Neural cell (in vitro differentiated cells): ENCODE results near the gene MLLT10. TPM values are rescaled to one million over a fixed set of nuclear protein-coding genes. Genes with fewer than 3 reads are reported as not detected.

Source experiments
- H2AFZ ChIP-seq: fragments of 200-600, 300-800 bp; sonication (generic), shearing (Covaris generic); 2 replicates; pipeline ENCODE4 v1.6.0; 2014; ENCODE audit warnings: low read depth, mild to moderate bottlenecking, antibody characterized with exemption, low read length, moderate library complexity
- H3F3A ChIP-seq: fragments of 200-600 bp; shearing (Covaris generic); 2 replicates; pipeline ENCODE4 v1.6.1; 2016; ENCODE audit warnings: mild to moderate bottlenecking, moderate library complexity, mixed read lengths, antibody characterized with exemption, low read length; ENCODE audit not compliant: insufficient read depth, poor library complexity, severe bottlenecking
- H3K27ac ChIP-seq: fragments of 200-600, 300-800 bp; sonication (generic), shearing (Covaris generic); 2 replicates; pipeline ENCODE4 v1.5.1; 2014; ENCODE audit warnings: mild to moderate bottlenecking, low read length, moderate library complexity
- H3K27me3 ChIP-seq: fragments of 300-800, 200-600 bp; sonication (generic), shearing (Covaris generic); 2 replicates; pipeline ENCODE4 v1.6.0; 2014; ENCODE audit warnings: mild to moderate bottlenecking, low read depth, low read length, moderate library complexity; ENCODE audit not compliant: insufficient read depth
- H3K36me3 ChIP-seq: fragments of 300-800, 200-600 bp; sonication (generic), shearing (Covaris generic); 2 replicates; pipeline ENCODE4 v1.5.1; 2014; ENCODE audit warnings: mild to moderate bottlenecking, antibody characterized with exemption, low read length, moderate library complexity; ENCODE audit not compliant: insufficient read depth
- H3K4me2 ChIP-seq: fragments of 300-800, 200-600 bp; sonication (generic), shearing (Covaris generic); 2 replicates; pipeline ENCODE4 v1.6.0; 2014; ENCODE audit warnings: mild to moderate bottlenecking, low read length
- H3K4me3 ChIP-seq: fragments of 300-800, 200-600 bp; sonication (generic), shearing (Covaris generic); 2 replicates; pipeline ENCODE4 v1.5.1; 2014; ENCODE audit warnings: mild to moderate bottlenecking, low read length, moderate library complexity
- H3K79me2 ChIP-seq: fragments of 200-600 bp; shearing (Covaris generic); replicated peaks from 2 replicates; pipeline ENCODE4 v1.6.0; 2014; ENCODE audit warnings: mild to moderate bottlenecking, low read length, moderate library complexity; ENCODE audit not compliant: insufficient read depth
- H3K9ac ChIP-seq: fragments of 300-800, 200-600 bp; sonication (generic), shearing (Covaris generic); 2 replicates; pipeline ENCODE4 v1.6.1; 2016; ENCODE audit warnings: mild to moderate bottlenecking, low read length, mixed read lengths
- H3K9me2 ChIP-seq: fragments of 200-600 bp; shearing (Covaris generic); 2 replicates; pipeline ENCODE4 v1.6.1; 2016; ENCODE audit warnings: mild to moderate bottlenecking, low read length, mixed read lengths; ENCODE audit not compliant: insufficient read depth
- H3K9me3 ChIP-seq: fragments of 200-600, 300-800 bp; sonication (generic), shearing (Covaris generic); 2 replicates; pipeline ENCODE4 v1.6.1; 2016; ENCODE audit warnings: mild to moderate bottlenecking, mixed run types, low read length, moderate library complexity, mixed read lengths
- H4K20me1 ChIP-seq: fragments of 200-600 bp; shearing (Covaris generic); 2 replicates; pipeline ENCODE4 v1.6.1; 2016; ENCODE audit warnings: mild to moderate bottlenecking, mixed run types; ENCODE audit not compliant: insufficient read depth
- EP300 ChIP-seq: fragments of 450-650 bp; conservative IDR thresholded peaks from 2 replicates; pipeline ENCODE4 v1.6.1; 2014; ENCODE audit warnings: antibody characterized with exemption, mild to moderate bottlenecking, moderate library complexity; ENCODE audit not compliant: poor library complexity, severe bottlenecking
- EZH2 ChIP-seq: fragments of 200-600, 300-800 bp; shearing (Covaris generic), sonication (generic); IDR thresholded peaks from 2 replicates; pipeline ENCODE4 v1.6.1; 2014; ENCODE audit warnings: antibody characterized with exemption, low read length, borderline replicate concordance, mild to moderate bottlenecking; ENCODE audit not compliant: insufficient read depth, poor library complexity, severe bottlenecking
- MXI1 ChIP-seq: fragments of 450-650 bp; conservative IDR thresholded peaks from 2 replicates; pipeline ENCODE4 v1.6.1; 2014; ENCODE audit warnings: antibody characterized with exemption, mild to moderate bottlenecking; ENCODE audit not compliant: poor library complexity, severe bottlenecking
- POLR2AphosphoS5 ChIP-seq: IDR thresholded peaks from 2 replicates; pipeline ENCODE4 v1.6.1; 2012
- RAD21 ChIP-seq: fragments of 450-650 bp; conservative IDR thresholded peaks from 2 replicates; pipeline ENCODE4 v1.6.1; 2014; ENCODE audit warnings: antibody characterized with exemption, mild to moderate bottlenecking, moderate library complexity
- SMC3 ChIP-seq: fragments of 450-650 bp; conservative IDR thresholded peaks from 2 replicates; pipeline ENCODE4 v1.6.1; 2014; ENCODE audit warnings: antibody characterized with exemption, mild to moderate bottlenecking, moderate library complexity; ENCODE audit not compliant: poor library complexity
- TAF1 ChIP-seq: IDR thresholded peaks from 2 replicates; pipeline ENCODE4 v1.6.1; 2012; ENCODE audit warnings: low read depth
- polyA plus RNA-seq: library from polyadenylated mRNA; depleted of rRNA; stranded (reverse); fragments of >200 nt; gene quantifications from 2 replicates; pipeline ENCODE4 v1.2.3, GENCODE V29; 2014
- TF ChIP-seq, protein P1 (sequence below): IDR thresholded peaks from 2 replicates; pipeline ENCODE4 v1.6.1; 2012; ENCODE audit warnings: borderline replicate concordance
- TF ChIP-seq, protein P2 (sequence below): fragments of 450-650 bp; IDR thresholded peaks from 2 replicates; pipeline ENCODE4 v1.5.1; 2014; ENCODE audit warnings: antibody characterized with exemption, mild to moderate bottlenecking, moderate library complexity; ENCODE audit not compliant: poor library complexity, severe bottlenecking

The MLLT10 gene
- polyA plus RNA-seq, 1 donor from 2014 or later: 31.0 TPM

GRCh38 chr10:21742740-21743412 lies 208.8 kb downstream of the MLLT10 start:
- no peak for TF ChIP-seq EZH2
- TF ChIP-seq TAF1: no peak
- TF ChIP-seq MXI1: no peak
- TF ChIP-seq, protein P1, sequence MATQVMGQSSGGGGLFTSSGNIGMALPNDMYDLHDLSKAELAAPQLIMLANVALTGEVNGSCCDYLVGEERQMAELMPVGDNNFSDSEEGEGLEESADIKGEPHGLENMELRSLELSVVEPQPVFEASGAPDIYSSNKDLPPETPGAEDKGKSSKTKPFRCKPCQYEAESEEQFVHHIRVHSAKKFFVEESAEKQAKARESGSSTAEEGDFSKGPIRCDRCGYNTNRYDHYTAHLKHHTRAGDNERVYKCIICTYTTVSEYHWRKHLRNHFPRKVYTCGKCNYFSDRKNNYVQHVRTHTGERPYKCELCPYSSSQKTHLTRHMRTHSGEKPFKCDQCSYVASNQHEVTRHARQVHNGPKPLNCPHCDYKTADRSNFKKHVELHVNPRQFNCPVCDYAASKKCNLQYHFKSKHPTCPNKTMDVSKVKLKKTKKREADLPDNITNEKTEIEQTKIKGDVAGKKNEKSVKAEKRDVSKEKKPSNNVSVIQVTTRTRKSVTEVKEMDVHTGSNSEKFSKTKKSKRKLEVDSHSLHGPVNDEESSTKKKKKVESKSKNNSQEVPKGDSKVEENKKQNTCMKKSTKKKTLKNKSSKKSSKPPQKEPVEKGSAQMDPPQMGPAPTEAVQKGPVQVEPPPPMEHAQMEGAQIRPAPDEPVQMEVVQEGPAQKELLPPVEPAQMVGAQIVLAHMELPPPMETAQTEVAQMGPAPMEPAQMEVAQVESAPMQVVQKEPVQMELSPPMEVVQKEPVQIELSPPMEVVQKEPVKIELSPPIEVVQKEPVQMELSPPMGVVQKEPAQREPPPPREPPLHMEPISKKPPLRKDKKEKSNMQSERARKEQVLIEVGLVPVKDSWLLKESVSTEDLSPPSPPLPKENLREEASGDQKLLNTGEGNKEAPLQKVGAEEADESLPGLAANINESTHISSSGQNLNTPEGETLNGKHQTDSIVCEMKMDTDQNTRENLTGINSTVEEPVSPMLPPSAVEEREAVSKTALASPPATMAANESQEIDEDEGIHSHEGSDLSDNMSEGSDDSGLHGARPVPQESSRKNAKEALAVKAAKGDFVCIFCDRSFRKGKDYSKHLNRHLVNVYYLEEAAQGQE: no peak
- TF ChIP-seq, protein P2, sequence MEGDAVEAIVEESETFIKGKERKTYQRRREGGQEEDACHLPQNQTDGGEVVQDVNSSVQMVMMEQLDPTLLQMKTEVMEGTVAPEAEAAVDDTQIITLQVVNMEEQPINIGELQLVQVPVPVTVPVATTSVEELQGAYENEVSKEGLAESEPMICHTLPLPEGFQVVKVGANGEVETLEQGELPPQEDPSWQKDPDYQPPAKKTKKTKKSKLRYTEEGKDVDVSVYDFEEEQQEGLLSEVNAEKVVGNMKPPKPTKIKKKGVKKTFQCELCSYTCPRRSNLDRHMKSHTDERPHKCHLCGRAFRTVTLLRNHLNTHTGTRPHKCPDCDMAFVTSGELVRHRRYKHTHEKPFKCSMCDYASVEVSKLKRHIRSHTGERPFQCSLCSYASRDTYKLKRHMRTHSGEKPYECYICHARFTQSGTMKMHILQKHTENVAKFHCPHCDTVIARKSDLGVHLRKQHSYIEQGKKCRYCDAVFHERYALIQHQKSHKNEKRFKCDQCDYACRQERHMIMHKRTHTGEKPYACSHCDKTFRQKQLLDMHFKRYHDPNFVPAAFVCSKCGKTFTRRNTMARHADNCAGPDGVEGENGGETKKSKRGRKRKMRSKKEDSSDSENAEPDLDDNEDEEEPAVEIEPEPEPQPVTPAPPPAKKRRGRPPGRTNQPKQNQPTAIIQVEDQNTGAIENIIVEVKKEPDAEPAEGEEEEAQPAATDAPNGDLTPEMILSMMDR: no peak
- TF ChIP-seq POLR2AphosphoS5: no peak
- TF ChIP-seq EP300: no peak
- TF ChIP-seq RAD21: no peak
- no peak for TF ChIP-seq SMC3
- Histone ChIP-seq H3K79me2 (no peaks in the 10 kb centered on the region), H3K4me3 (no peak overlapping the region), H3K9ac (no peak overlapping the region), H4K20me1 (no peaks in the 10 kb centered on the region), H3K9me2 (no peaks in the 10 kb centered on the region), H3F3A (no peaks in the 10 kb centered on the region), H3K27me3 (no peaks in the 10 kb centered on the region), H3K4me2 (no peak overlapping the region), H3K27ac (no peak overlapping the region), H3K36me3 (peaks cover 24% of the 10 kb centered on the region), H3K9me3 (no peaks in the 10 kb centered on the region), H2AFZ (no peak overlapping the region)

GRCh38 chr10:21744223-21744622 lies 210.2 kb downstream of the MLLT10 start:
- no peaks in the 10 kb centered on the region for H3K9me2 ChIP-seq
- no peaks in the 10 kb centered on the region for H3F3A ChIP-seq
- H3K27me3 ChIP-seq: no peaks in the 10 kb centered on the region
- no peaks in the 10 kb centered on the region for H3K79me2 ChIP-seq
- peaks cover 24% of the 10 kb centered on the region for H3K36me3 ChIP-seq
- H3K4me2 ChIP-seq: no peak overlapping the region
- H2AFZ ChIP-seq: no peak overlapping the region
- no peak overlapping the region for H3K4me3 ChIP-seq
- H4K20me1 ChIP-seq: no peaks in the 10 kb centered on the region
- no peak for TF ChIP-seq SMC3
- TF ChIP-seq RAD21: no peak
- TF ChIP-seq POLR2AphosphoS5: no peak
- TF ChIP-seq EZH2: no peak
- TF ChIP-seq MXI1: no peak
- TF ChIP-seq, protein P1: no peak
- TF ChIP-seq, protein P2: no peak
- no peak for TF ChIP-seq EP300
- TF ChIP-seq TAF1: no peak
- no peaks in the 10 kb centered on the region for H3K9me3 ChIP-seq
- no peak overlapping the region for H3K9ac ChIP-seq
- no peak overlapping the region for H3K27ac ChIP-seq
